ENCODE results near the gene MYORG. TPM values are rescaled to one million over a fixed set of nuclear protein-coding genes. Genes with fewer than 3 reads are reported as not detected.
A peak's percentile ranks its signal among the peaks of the same experiment; 100 is the strongest.
"Not testable (repeated sequence)": the region's sequence is repeated elsewhere in the genome, so short reads cannot be mapped to it uniquely, and the experiment has no call there.

Gene MYORG
- polyA plus RNA-seq, 1 donor: 19.7 TPM

GRCh38 chr9:34368796-34369195 lies 7.9 kb downstream of the MYORG start:
- DNase-seq: not testable (repeated sequence)

- DNase-seq: not testable (repeated sequence)
Observed at GRCh38 chr9:34367751-34368410, 8.8 kb downstream of the MYORG start.

DNA sequence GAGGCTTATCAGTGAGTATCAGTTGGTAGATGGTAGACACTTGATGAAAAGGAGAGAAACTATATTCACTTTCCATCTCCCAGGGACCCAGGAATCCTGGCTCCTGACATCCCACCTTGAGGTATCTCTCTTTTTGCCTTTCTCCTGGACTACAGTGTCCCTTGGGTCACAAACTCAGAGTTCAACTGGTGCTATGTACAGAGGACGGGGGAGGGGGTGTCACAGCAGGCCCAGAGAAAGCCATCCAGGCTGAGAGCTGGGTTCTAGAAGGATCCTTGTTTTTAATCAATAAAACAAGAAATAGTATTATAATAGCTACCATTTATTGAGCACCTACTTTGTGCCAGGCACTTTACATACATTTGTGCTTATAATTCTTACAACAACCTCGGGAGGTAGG lies 10.3 kb downstream of the MYORG start:
- no peak for DNase-seq

GRCh38 chr9:34365282-34365681 lies 11.4 kb downstream of the MYORG start:
- DNase-seq: no peak

- peak; percentile 74 for DNase-seq
Observed at GRCh38 chr9:34363619-34364351, 12.9 kb downstream of the MYORG start.

DNA sequence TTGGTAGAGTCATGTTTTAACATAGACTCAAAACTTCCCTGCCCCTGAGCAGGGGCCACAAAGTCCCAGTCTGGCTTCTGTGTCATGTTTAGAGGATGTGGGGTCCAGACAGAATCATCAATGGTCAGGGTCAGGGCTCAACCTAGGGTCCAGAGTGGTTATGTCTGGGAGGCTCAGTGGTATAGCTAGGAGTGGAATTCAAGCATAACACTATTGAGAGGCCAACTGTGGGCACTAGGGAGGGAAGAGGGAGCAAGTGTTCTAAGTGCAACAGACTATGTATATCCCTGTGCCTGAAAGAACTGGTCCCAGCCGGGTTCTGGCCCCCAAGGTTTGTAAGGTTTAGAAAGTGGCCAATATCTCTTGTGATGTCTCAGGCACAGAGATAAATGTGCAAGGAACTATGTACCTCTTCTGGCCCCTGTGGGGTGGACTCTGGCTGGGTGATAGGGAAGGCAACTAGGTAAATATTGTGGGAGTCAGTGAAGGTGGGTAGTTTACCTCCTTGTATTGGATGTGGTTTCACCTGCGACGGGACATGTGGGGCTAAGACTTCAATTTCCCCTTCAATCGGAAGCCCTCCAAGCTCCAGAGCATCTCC lies 14.0 kb downstream of the MYORG start:
- DNase-seq: no peak

DNA sequence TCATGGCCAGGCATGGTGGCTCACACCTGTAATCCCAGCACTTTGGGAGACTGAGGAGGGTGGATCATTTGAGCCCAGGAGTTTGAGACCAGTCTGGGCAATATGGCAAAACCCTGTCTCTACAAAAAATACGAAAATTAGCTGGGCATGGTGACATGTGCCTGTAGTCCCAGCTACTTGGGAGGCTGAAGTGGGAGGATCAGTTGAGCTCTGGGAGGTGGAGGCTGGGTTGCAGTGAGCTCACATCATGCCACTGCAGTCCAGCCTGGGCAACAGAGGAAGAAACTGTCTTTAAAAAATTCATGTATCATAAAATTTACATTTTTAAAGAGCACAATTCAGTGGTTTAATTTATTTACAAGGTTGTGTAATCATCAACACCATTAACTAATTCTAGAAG lies 23.7 kb downstream of the MYORG start:
- DNase-seq: not testable (repeated sequence)

DNA sequence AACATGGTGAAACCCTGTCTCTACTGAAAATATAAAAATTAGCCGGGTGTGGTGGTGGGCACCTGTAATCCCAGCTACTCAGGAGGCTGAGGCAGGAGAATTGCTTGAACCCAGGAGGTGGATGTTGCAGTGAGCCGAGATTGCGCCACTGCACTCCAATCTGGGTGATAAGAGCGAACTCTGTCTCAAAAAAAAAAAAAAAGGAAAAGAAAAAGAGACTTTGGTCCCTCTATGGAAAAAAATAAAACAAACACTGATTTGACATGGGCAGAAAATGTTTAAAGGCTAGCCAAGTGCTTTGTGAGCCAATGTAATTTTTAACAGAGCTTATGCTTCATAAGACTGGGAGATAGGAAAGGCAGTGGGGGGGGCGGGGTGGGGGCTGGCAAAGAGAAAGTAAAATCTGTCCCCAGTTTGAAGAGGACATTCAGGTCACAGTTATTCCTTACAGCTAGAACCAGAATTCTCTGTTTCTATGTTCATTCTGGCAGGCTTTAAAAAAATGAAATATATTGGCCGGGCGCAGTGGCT lies 24.5 kb downstream of the MYORG start:
- DNase-seq: not testable (repeated sequence)

- DNase-seq: no peak
Observed at GRCh38 chr9:34349324-34349723, 27.4 kb downstream of the MYORG start.

DNA sequence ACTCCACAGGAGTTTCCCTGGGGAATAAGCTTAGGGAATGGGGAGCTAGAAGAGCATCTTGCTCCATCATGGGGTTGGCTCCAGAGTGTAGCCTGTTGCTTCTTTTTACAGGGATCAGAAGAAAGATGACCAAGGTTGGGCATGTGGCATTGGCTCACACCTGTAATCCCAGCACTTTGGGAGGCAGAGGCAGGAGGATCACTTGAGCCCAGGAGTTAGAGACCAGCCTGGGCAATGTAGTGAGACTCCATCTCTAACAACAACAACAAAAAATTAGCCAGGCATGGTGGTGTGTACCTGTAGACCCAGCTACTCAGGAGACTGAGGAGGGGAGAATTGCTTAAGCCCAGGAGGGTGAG lies 28.9 kb downstream of the MYORG start:
- no peak for DNase-seq

DNA sequence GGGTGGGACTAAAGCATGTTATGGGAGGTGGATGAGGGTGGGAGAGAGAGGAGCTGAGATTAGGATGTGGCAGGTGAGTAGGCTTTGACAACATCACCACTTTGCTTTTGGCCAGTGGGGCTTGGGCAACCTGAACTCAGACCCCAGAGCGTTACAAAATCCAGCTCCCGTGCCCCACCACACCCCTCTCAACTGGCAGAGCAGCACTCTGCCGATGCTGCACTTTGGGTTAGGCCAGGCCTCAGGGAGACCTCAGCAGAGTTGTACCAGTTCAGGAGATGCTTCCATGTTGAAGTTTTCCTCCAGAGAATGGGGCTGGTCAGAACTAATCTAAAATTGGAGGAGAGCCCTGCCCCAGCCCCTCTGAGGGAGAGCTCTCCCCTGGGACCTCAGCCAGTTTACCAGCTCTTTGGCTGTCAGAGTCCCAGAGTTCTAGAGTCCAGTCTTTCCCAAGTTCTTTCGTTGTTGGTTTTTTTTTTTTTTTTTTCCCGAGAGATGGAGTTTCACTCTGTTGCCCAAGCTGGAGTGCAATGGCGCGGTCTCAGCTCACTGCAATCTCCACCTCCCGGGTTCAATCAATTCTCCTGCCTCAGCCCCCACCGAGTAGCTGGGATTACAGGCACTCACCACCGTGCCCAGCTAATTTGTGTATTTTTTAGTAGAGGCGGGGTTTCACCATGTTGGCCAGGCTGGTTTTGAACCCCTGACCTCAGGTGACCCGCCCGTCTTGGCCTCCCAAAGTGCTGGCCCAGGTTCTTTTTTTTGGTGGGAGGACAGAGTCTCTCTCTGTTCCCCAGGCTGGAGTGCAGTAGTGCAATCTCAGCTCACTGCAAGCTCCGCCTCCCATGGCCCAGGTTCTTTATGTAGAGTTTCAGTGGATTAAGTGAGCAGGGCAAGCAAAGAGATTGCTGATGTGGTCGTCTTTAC lies 29.6 kb downstream of the MYORG start:
- DNase-seq: no peak

DNA sequence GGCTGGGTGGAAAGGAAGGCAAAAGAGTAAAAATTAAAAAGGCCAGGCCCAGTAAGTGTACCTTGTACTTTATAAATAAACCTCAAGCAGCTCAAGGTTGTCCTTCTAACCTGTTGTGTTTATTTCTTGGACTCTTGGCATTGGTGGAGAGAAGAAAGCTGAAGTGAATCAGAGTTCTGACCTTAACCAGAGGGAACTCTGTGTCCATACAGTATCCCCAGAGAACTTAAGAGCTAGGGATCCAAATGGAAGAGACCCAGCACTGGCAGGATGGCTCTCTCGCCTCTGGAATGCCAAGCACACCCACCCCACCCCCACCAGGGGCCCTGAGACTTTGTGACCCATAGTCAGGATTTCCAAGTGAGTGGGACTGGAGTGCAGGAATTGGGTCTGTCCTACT lies 33.1 kb downstream of the MYORG start:
- no peak for DNase-seq

DNA sequence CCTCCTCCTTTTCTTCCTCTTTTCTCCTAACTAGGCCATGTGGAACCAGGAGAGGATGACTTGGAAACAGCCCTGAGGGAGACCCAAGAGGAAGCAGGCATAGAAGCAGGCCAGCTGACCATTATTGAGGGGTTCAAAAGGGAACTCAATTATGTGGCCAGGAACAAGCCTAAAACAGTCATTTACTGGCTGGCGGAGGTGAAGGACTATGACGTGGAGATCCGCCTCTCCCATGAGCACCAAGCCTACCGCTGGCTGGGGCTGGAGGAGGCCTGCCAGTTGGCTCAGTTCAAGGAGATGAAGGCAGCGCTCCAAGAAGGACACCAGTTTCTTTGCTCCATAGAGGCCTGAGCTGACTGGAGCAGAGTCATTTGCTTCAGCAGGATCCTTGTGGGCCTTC lies 33.6 kb downstream of the MYORG start:
- DNase-seq: peak; percentile 75

GRCh38 chr9:34341659-34342295 lies 34.9 kb downstream of the MYORG start:
- DNase-seq: peak; percentile 35

DNA sequence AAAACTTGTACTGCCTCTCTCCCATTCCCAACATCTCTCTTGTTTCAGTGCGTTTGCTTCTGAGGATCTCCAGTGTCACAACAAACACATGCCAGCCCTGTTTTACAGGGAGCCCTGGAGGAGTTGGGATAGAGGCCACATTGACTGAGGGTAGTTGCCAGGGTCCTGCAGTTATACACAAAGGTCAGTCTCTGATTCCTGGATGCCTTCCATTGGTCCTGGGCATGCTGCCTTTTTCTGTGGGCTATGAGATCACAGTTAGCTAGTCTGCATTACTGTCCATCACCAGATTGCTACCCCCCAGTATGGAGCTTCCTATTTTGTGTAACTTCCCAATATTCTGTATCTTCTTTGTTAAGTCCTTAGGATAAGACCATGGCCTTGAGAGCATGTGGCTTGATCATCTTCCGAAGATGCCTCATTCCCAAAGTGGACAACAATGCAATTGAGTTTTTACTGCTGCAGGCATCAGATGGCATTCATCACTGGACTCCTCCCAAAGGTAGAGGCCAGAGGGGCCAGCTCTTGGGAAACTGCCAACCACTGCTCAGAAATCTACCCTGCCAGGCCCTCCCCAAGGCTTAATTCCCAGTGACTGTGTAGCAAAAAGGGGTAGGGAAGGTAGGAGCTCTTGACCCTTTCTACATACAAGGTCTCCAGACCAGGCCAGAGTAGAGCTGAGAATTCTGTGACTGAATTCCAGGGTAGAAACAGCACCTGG lies 37.9 kb downstream of the MYORG start:
- no peak for DNase-seq

- not testable (repeated sequence) for DNase-seq
Observed at GRCh38 chr9:34338079-34338478, 38.6 kb downstream of the MYORG start.

- no peak for DNase-seq
Observed at GRCh38 chr9:34337403-34337802, 39.3 kb downstream of the MYORG start.

DNA sequence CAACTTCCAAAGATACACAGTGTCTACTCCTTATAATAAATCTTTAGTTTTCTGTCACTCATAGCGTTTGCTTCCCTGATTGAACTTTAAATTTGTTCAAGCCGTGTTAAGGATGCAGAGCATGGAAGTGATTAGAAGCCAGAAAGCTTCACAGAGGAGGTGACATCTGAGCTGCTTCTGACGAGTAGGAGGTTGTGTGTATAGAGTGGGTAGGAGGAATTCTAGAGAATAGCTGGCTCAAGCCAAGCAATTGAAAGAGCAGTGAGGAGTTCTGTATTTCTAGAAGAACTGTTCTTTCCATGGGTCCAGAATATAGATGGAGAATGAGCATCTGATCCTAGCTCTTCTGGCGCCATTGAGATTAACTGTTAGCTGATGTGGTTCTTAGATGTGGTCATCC lies 41.3 kb downstream of the MYORG start:
- DNase-seq: no peak

- DNase-seq: no peak
Observed at GRCh38 chr9:34334916-34335315, 41.8 kb downstream of the MYORG start.

DNA sequence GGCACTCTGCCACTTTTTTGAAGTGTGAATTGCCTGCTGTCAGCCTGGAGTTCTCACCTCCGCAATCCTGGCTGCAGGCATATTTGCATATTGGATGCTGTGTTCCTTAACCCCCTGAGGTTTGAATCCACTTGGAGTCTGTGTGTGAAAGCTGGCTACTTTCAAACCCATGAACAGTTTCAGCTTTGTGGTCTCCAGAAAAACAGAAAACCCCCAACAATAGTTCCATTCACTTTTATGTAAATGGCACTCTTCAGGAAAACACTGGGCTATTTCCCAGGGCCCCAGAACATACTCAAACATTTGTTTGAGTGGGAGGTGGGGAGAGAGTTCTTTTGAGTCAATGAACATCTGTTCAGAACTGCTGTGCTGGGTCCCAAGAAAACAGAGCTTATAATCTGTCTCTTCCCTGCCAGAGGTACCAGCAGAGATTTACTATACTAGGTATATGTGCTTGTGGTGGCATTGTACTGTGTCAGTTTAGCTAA lies 42.3 kb downstream of the MYORG start:
- DNase-seq: no peak

DNA sequence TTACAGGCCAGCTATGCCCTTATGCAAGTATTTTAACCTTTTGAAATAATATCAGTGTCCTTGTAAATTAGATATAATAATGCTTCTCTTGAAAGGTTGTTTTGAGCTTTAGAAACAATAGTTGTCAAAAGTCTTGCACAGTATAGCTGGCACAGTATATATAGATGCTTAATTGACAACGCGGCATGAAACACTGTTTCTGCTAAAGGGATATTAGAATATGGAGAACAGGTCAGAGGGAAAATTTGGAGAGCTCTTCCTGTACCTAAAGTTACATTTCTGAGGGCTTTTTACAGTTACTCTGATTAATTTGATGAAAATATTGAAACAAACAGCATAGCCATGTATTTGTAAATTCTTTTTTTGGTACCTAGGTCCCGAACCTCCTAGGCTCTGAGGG lies 42.9 kb downstream of the MYORG start:
- no peak for DNase-seq
